MCF 10A (cell line): ENCODE data around the gene DLG4. TPM values are rescaled to one million over a fixed set of nuclear protein-coding genes. Genes with fewer than 3 reads are reported as not detected.
A peak's percentile ranks its signal among the peaks of the same experiment; 100 is the strongest.
"Not testable (repeated sequence)": the region's sequence is repeated elsewhere in the genome, so short reads cannot be mapped to it uniquely, and the experiment has no call there.

ENCODE experiments used
- BruUV-seq: library from RNA; stranded (reverse); fragments of 400-500 nt; replicated peaks from 2 replicates; lab custom pipeline; 2021; lab: Mats Ljungman, UMichigan
- CTCF ChIA-PET: fragments of 300-600 bp; sonication (Branson Sonifier 250); formaldehyde crosslinking; extraction: SDS; loops from one replicate; lab custom pipeline; 2021; ENCODE audit warnings: antibody characterized with exemption, inconsistent platforms; lab: Yijun Ruan, JAX
- POLR2A ChIA-PET: fragments of 300-600, 350-650 bp; sonication (Branson Sonifier 250); formaldehyde crosslinking; extraction: SDS; loops from one replicate; lab custom pipeline; 2020; ENCODE audit warnings: antibody characterized with exemption, inconsistent platforms; lab: Yijun Ruan, JAX
- DNase-seq: peaks from one replicate; pipeline ENCODE4 v3.0.0-alpha.2; 2018; ENCODE audit not compliant: unreplicated experiment
- H3K27ac Mint-ChIP-seq: one replicate; pipeline ENCODE4 v1.8.0; 2022; ENCODE audit warnings: mild to moderate bottlenecking, low read depth, mixed read lengths; ENCODE audit not compliant: unreplicated experiment
- H3K27me3 Mint-ChIP-seq: one replicate; pipeline ENCODE4 v1.8.0; 2022; ENCODE audit warnings: mixed read lengths; ENCODE audit not compliant: insufficient read depth, unreplicated experiment
- H3K36me3 Mint-ChIP-seq: one replicate; pipeline ENCODE4 v1.8.0; 2022; ENCODE audit warnings: mild to moderate bottlenecking, moderate library complexity, mixed read lengths; ENCODE audit not compliant: insufficient read depth, unreplicated experiment
- H3K4me1 Mint-ChIP-seq: one replicate; pipeline ENCODE4 v1.8.0; 2022; ENCODE audit warnings: mixed read lengths; ENCODE audit not compliant: insufficient read depth, unreplicated experiment
- H3K4me3 Mint-ChIP-seq: one replicate; pipeline ENCODE4 v1.8.0; 2022; ENCODE audit warnings: mild to moderate bottlenecking, moderate library complexity, mixed read lengths; ENCODE audit not compliant: unreplicated experiment
- H3K9me3 Mint-ChIP-seq: one replicate; pipeline ENCODE4 v1.8.0; 2022; ENCODE audit warnings: mixed read lengths; ENCODE audit not compliant: unreplicated experiment
- intact Hi-C: fragments of 100-400 bp; cut with micrococcal nuclease; formaldehyde crosslinking; loops from 2 replicates; pipeline ENCODE4 v1.14.1; 2022
- total RNA-seq: library from RNA; stranded (reverse); gene quantifications from 2 replicates; pipeline ENCODE4 v1.2.3, GENCODE V29; 2022
- TF ChIP-seq, protein P1 (sequence below): fragments of 200-600 bp; IDR thresholded peaks from one replicate; pipeline ENCODE4 v1.8.0; 2022; ENCODE audit warnings: antibody characterized with exemption, mild to moderate bottlenecking; ENCODE audit not compliant: unreplicated experiment

DLG4 gene
- total RNA-seq, 1 experiment from 2014 or later: 7.6 TPM

DNA sequence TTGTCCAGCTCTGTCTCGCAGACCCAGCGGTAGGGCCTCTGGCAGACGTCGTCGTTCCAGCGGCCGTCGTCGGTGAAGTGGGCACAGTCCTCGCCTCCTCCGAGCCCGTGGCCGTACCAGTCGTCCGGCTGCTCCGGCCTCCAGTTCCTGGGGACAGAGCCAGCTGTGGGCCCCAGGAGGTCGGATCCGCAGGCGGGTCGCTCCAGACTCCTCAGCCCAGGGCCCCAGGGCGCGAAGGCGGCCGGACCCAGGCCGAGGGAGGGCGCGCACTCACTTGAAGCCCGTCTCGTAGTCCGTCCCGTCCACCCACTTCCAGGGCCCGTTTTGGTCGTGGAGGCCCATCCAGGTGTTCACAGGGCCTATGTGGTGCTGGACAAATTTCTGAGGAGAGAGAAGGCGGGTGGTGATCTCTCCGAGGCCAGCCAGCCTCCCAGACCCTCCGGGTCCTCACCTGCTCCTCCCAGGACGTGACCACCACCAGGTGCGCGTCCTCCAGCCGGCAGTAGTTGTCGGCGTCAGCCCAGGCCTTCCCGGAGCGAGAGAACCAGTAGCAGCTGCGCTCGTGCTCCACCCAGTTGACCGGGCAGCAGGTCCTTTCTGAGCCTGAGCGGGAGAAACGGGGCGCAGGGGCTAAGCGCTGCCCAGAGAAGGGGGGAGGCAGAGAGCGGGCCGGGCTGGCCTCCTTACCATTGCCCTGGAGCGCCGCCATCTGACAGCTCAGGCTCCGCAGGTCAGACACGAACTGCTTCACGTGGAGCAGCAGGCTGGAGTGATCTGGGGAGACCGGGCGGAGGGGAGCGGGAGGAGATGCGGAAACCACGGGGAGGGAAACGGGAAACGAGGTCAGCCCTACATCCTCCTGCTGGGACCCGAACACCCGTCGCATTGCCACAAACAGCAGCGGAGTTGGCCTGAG, 45.7 kb downstream of the DLG4 start:
- CTCF ChIA-PET: no interaction called here

DNA sequence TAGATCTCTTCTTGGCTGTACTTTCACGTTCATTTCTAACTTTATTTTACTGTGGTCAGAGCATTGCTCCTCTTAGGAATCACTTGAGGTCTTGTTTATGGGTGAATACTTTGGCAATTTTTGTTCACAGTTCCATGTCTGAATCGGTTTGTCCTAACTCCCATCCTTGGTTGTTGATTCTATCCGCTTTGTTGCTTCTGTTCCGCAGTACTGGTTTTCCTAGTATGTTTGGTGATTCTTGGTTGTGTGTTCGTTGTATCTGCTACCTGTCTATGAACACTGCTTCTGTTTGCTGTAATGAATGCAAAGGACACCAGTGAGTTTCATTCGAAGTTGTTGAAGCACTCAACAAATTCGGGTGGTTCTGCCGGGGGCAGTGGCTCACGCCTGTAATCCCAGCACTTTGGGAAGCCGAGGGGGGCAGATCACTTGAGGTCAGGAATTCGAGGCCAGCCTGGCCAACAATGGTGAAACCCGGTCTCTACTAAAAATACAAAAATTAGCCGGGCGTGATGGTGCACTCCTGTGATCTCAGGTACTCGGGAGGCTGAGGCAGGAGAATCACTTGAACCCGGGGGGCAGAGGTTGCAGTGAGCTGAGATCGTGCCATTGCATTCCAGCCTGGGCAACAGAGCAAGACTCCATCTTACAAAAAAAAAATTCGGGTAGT, 47.0 kb downstream of the DLG4 start:
- BruUV-seq, DNase-seq, H3K4me1 Mint-ChIP-seq, H3K9me3 Mint-ChIP-seq, H3K27me3 Mint-ChIP-seq, intact Hi-C loops, H3K4me3 Mint-ChIP-seq, H3K36me3 Mint-ChIP-seq, H3K27ac Mint-ChIP-seq, POLR2A ChIA-PET, CTCF ChIA-PET: not testable (repeated sequence)

More for the DNA sequence above, 45.7 kb downstream of the DLG4 start:
- TF ChIP-seq, protein P1, sequence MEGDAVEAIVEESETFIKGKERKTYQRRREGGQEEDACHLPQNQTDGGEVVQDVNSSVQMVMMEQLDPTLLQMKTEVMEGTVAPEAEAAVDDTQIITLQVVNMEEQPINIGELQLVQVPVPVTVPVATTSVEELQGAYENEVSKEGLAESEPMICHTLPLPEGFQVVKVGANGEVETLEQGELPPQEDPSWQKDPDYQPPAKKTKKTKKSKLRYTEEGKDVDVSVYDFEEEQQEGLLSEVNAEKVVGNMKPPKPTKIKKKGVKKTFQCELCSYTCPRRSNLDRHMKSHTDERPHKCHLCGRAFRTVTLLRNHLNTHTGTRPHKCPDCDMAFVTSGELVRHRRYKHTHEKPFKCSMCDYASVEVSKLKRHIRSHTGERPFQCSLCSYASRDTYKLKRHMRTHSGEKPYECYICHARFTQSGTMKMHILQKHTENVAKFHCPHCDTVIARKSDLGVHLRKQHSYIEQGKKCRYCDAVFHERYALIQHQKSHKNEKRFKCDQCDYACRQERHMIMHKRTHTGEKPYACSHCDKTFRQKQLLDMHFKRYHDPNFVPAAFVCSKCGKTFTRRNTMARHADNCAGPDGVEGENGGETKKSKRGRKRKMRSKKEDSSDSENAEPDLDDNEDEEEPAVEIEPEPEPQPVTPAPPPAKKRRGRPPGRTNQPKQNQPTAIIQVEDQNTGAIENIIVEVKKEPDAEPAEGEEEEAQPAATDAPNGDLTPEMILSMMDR: no peak
- intact Hi-C loops: no loop called here
- BruUV-seq: no TSS peak
- Mint-ChIP-seq H3K4me3 (no peak overlapping the region), H3K9me3 (no peaks in the 10 kb centered on the region), H3K27me3 (no peaks in the 10 kb centered on the region), H3K27ac (no peak overlapping the region), H3K36me3 (no peaks in the 10 kb centered on the region), H3K4me1 (no peaks in the 10 kb centered on the region)
- DNase-seq: no peak
- POLR2A ChIA-PET: no interaction called here

DNA sequence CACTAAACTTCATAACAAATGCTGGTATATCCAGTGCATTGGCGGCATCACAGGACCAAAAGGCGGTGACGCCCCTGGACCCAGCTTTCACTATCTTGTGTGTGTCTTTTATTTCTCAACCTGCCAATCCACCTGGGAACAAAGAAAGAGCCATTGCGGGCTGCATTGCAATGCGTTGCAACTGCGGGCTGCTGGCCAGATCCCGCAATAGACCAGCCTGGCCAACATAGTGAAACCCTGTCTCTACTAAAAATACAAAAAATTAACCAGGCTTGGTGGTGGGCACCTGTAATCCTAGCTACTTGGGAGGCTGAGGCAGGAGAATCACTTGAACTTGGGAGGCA, 50.1 kb downstream of the DLG4 start:
- intact Hi-C loops, H3K4me3 Mint-ChIP-seq, DNase-seq, H3K27ac Mint-ChIP-seq, POLR2A ChIA-PET, H3K9me3 Mint-ChIP-seq, H3K4me1 Mint-ChIP-seq, H3K27me3 Mint-ChIP-seq, BruUV-seq, H3K36me3 Mint-ChIP-seq: not testable (repeated sequence)
- CTCF ChIA-PET: interaction anchor here (0.7 to 1.7 kb wide), 3 partner anchors 8 to 113 kb away, joined by 4 to 9 read pairs (median 6); no protein-coding TSS in a partner anchor

DNA sequence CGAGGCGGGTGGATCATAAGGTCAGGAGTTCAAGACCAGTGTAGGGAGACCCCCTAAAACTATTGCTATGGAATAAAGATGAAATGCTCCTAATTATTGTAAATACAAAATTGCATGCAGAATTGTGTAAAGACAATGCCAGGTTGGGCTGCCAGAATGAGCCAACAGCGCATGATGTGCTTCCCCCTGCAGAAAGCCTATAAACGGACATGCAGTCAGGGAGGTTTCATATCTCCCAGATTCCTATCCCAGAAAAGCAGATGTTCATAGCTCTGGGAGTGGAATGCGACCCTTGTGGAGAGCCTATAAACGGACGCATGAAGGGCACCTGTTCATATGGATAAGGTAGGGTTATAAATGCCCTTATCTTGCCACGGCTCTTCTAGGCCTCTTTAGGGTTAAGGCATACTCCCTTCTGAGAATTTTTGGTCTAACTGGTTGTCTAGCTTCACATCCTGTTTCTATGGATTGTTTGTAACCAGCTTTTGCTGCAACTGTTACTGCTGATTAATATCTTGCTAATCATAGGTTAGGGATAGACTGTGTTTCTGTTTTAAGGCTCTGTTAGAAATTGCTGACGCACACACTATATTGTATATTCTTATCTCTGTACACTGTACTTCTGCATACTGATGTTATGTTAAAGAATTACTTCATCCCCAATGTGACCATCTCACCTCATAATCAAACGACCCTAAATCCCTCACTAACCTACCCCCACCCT, 50.6 kb downstream of the DLG4 start:
- not testable (repeated sequence) for BruUV-seq

DNA sequence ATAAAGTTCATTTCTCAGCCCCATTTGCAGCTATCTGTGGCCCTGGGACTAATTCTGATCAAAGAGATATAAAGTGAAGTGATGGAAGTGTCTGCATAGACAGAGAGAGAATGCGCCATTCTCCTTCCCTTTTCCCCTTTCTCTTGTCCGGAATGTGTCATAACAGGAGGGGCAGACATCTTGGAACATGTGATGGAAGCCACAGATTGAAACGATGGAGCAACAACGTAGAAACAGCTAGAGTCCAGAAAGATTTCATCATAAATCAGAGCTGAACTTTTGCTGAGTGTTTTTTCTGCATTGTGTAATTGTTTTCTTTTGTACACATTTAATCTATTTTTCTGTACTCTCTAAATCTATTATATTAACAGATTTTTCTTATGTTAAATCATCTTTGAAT, 51.8 kb downstream of the DLG4 start:
- Mint-ChIP-seq H3K27me3 (no peaks in the 10 kb centered on the region), H3K9me3 (no peaks in the 10 kb centered on the region), H3K27ac (no peak overlapping the region), H3K4me3 (no peak overlapping the region), H3K4me1 (no peaks in the 10 kb centered on the region), H3K36me3 (no peaks in the 10 kb centered on the region)
- POLR2A ChIA-PET: interaction anchor here (0.6 to 1.1 kb wide), 3 partner anchors 10 to 125 kb away, joined by 3 to 4 read pairs (median 4); no protein-coding TSS in a partner anchor
- peak; percentile 51 for DNase-seq
- intact Hi-C loops: no loop called here
- CTCF ChIA-PET: interaction anchor here (1.3 to 2.5 kb wide), 2 partner anchors 10 to 146 kb away, joined by 4 to 11 read pairs; no protein-coding TSS in a partner anchor
- no TSS peak for BruUV-seq
- TF ChIP-seq, protein P1: no peak

More for the DNA sequence above, 50.6 kb downstream of the DLG4 start:
- POLR2A ChIA-PET, H3K9me3 Mint-ChIP-seq, H3K4me1 Mint-ChIP-seq, H3K36me3 Mint-ChIP-seq, intact Hi-C loops, H3K27me3 Mint-ChIP-seq, DNase-seq, H3K27ac Mint-ChIP-seq, H3K4me3 Mint-ChIP-seq: not testable (repeated sequence)
- CTCF ChIA-PET: interaction anchor here (0.6 to 1.7 kb wide), 3 partner anchors 9 to 630 kb away, joined by 3 to 9 read pairs (median 6); no protein-coding TSS in a partner anchor
